Heart left ventricle (tissue), 16 donors: ENCODE data around the gene SLC5A12. TPM values are rescaled to one million over a fixed set of nuclear protein-coding genes. Genes with fewer than 3 reads are reported as not detected.

Source experiments
- ATAC-seq, 4 donors: fragments of 200-7000 bp; cut with Tn5 transposase; one replicate each; pipeline ENCODE4 v1.9.1; 2020 to 2022; ENCODE audit warnings: moderate library complexity in 4 of 4, mild to moderate bottlenecking in 3 of 4, moderate number of reproducible peaks in 1 of 4
- DNase-seq, 5 donors: peaks; one replicate each; pipeline ENCODE4 v3.0.0-alpha.2; 2020
- H3K27ac ChIP-seq, 12 donors: fragments of 200-600 bp; sonication (generic) in 4 of 12; one replicate each; pipeline versions ENCODE4 v1.5.0 to v1.8.0; 2016 to 2022; ENCODE audit warnings: mild to moderate bottlenecking in 2 of 12
- H3K27me3 ChIP-seq, 9 donors: fragments of 200-600 bp; sonication (generic) in 2 of 9; one replicate each; pipeline versions ENCODE4 v1.5.1 to v1.8.0; 2016 to 2022; ENCODE audit warnings: mild to moderate bottlenecking in 3 of 9
- H3K36me3 ChIP-seq, 9 donors: fragments of 200-600 bp; sonication (generic) in 2 of 9; one replicate each; pipeline versions ENCODE4 v1.5.0 to v1.8.0; 2018 to 2022; ENCODE audit warnings: mild to moderate bottlenecking in 2 of 9
- H3K4me1 ChIP-seq, 12 donors: fragments of 200-600 bp; sonication (generic) in 4 of 12; one replicate each; pipeline versions ENCODE4 v1.5.0 to v1.8.0; 2016 to 2022; ENCODE audit warnings: mild to moderate bottlenecking in 3 of 12
- H3K4me3 ChIP-seq, 12 donors: fragments of 200-600 bp; sonication (generic) in 4 of 12; one replicate each; pipeline versions ENCODE4 v1.5.0 to v1.8.0; 2017 to 2022; ENCODE audit warnings: mild to moderate bottlenecking in 9 of 12, moderate library complexity in 4 of 12
- H3K9me3 ChIP-seq, 12 donors: fragments of 200-600 bp; sonication (generic) in 4 of 12; one replicate each; pipeline versions ENCODE4 v1.5.0 to v1.8.0; 2016 to 2022; ENCODE audit warnings: mild to moderate bottlenecking in 1 of 12
- POLR2A ChIP-seq, 2 donors: fragments of 450-650 bp; IDR thresholded peaks; one replicate each; pipeline ENCODE4 v1.6.1; 2017; ENCODE audit warnings: antibody characterized with exemption in 2 of 2, mild to moderate bottlenecking in 2 of 2, moderate library complexity in 2 of 2
- WGBS, 4 donors: extraction: QIAGEN DNeasy Blood & Tissue Kit in 2 of 4; methylation state at CpG; one replicate each; pipeline versions ENCODE4 v1.1.5 to v1.1.7; 2013 to 2018; 5-methylcytosine and 5-hydroxymethylcytosine counted together
- intact Hi-C, 10 donors: fragments of 100-400 bp; cut with DNase I; formaldehyde crosslinking; loops; one replicate each; pipeline versions ENCODE4 v1.11.1 to v1.14.2; 2022
- polyA plus RNA-seq, 2 donors: library from polyadenylated mRNA; stranded (reverse); fragments of 200-250 nt; gene quantifications; one replicate each; pipeline ENCODE4 v1.2.3, GENCODE V29; 2013
- total RNA-seq, 9 donors: library from RNA; depleted of rRNA in 2 of 9; stranded (reverse); fragments of >200 nt in 2 of 9; fragmentation: NEBNext Ultra II Directional in 3 of 9; extraction: Animal tissue kit (Norgen Biotek cat#: 25700) in 3 of 9; gene quantifications; one replicate each; pipeline versions ENCODE4 v1.1.0 to v1.2.4, GENCODE V29; 2016 to 2023
- TF ChIP-seq, protein P1 (sequence below), 12 donors: fragments of 200-600 bp; sonication (generic) in 4 of 12; IDR thresholded peaks; one replicate each; pipeline versions ENCODE4 v1.5.0 to v1.8.0; 2018 to 2022; ENCODE audit warnings: antibody characterized with exemption in 12 of 12, mild to moderate bottlenecking in 5 of 12
- donor health status: ischemic (EF 13 %, LVEDD 7.1; RV severe dilation, severe dysfunction).
- donor health status: healthy with polysubstance abuse.
- donor health status: DM: no; HTN: yes; CAD: no.
- donor health status: DM: no; HTN: no; CAD: no.
- donor health status: ischemic (EF 25% LVEDD 6.9; RV normal size, moderate dysfunction).
- donor health status: ischemic (EF 25% LVEDD 5.7; RV mildly dilated, moderate dysfunction).
- donor health status: healthy.
- donor health status: DM: yes; HTN: yes; CAD: no.
- donor health status: ischemic (EF 35%, LVEDD 5.7; RV mildly dilated, moderate dysfunction).
- donor health status: nonischemic (EF 11% LVEDD 7.7; RV severe dilation, severe dysfunction).
- donor health status: DM: yes; HTN: yes; CAD: no.
- donor health status: PGD.
- donor health status: ischemic (EF 29% LVEDD 5.4; RV normal size, mild dysfunction).
- donor health status: nonischemic (EF 23%, LVEDD 6.1; RV moderate dilation, normal function).

The SLC5A12 gene
- total and polyA plus RNA-seq, 11 donors = 0.11 TPM; not detected in 10

GRCh38 chr11:26749927-26750326 lies 28.1 kb upstream of the SLC5A12 start:
- H3K27me3 ChIP-seq = no peaks in the 10 kb centered on the region
- no peaks in the 10 kb centered on the region for H3K9me3 ChIP-seq
- H3K27ac ChIP-seq = no peak overlapping the region
- no peaks in the 10 kb centered on the region for H3K36me3 ChIP-seq
- DNase-seq (no peak), ATAC-seq (no peak)
- H3K4me1 ChIP-seq = no peaks in the 10 kb centered on the region
- TF ChIP-seq, protein P1, sequence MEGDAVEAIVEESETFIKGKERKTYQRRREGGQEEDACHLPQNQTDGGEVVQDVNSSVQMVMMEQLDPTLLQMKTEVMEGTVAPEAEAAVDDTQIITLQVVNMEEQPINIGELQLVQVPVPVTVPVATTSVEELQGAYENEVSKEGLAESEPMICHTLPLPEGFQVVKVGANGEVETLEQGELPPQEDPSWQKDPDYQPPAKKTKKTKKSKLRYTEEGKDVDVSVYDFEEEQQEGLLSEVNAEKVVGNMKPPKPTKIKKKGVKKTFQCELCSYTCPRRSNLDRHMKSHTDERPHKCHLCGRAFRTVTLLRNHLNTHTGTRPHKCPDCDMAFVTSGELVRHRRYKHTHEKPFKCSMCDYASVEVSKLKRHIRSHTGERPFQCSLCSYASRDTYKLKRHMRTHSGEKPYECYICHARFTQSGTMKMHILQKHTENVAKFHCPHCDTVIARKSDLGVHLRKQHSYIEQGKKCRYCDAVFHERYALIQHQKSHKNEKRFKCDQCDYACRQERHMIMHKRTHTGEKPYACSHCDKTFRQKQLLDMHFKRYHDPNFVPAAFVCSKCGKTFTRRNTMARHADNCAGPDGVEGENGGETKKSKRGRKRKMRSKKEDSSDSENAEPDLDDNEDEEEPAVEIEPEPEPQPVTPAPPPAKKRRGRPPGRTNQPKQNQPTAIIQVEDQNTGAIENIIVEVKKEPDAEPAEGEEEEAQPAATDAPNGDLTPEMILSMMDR (IDR thresholded peaks at IDR 0.05) = no peak
- TF ChIP-seq POLR2A (IDR thresholded peaks at IDR 0.05) = no peak
- intact Hi-C loops = loop anchor here in 5 of 10 donors (5.0 to 10.0 kb wide), 5 partner anchors 95 to 737 kb away; no protein-coding TSS in a partner anchor
- H3K4me3 ChIP-seq = no peak overlapping the region

- H3K9me3 ChIP-seq = no peaks in the 10 kb centered on the region
- H3K4me1 ChIP-seq = no peaks in the 10 kb centered on the region
- no peak for TF ChIP-seq POLR2A (IDR thresholded peaks at IDR 0.05)
- TF ChIP-seq, protein P1 (IDR thresholded peaks at IDR 0.05) = no peak
- no peak for DNase-seq
- H3K27ac ChIP-seq = no peak overlapping the region
- no peak for ATAC-seq
- H3K4me3 ChIP-seq = no peak overlapping the region
- intact Hi-C loops = no loop called here
- H3K27me3 ChIP-seq = no peaks in the 10 kb centered on the region
- H3K36me3 ChIP-seq = no peaks in the 10 kb centered on the region
Measured at GRCh38 chr11:26743622-26744021, 21.8 kb upstream of the SLC5A12 start.

- TF ChIP-seq, protein P1 (IDR thresholded peaks at IDR 0.05) = no peak
- no peak for TF ChIP-seq POLR2A (IDR thresholded peaks at IDR 0.05)
- Histone ChIP-seq H3K36me3 (no peaks in the 10 kb centered on the region), H3K27me3 (no peaks in the 10 kb centered on the region), H3K9me3 (no peaks in the 10 kb centered on the region), H3K4me3 (no peak overlapping the region), H3K27ac (no peak overlapping the region), H3K4me1 (no peaks in the 10 kb centered on the region)
- no peak for DNase-seq
- intact Hi-C loops = no loop called here
- ATAC-seq = no peak
- WGBS, 4 donors = 0 to 70% (median 51%) methylated on average over 1 of the region's 1 CpG
Measured at GRCh38 chr11:26742966-26743365, 21.1 kb upstream of the SLC5A12 start.

GRCh38 chr11:26741036-26741435 lies 19.2 kb upstream of the SLC5A12 start:
- intact Hi-C loops = no loop called here
- Histone ChIP-seq H3K4me1 (no peaks in the 10 kb centered on the region), H3K4me3 (no peak overlapping the region), H3K36me3 (no peaks in the 10 kb centered on the region), H3K27me3 (no peaks in the 10 kb centered on the region), H3K27ac (no peak overlapping the region), H3K9me3 (no peaks in the 10 kb centered on the region)
- no peak for ATAC-seq
- no peak for DNase-seq
- WGBS, 4 donors = 38 to 46% (median 41%) methylated on average over 2 of the region's 2 CpGs
- TF ChIP-seq, protein P1 (IDR thresholded peaks at IDR 0.05) = no peak
- no peak for TF ChIP-seq POLR2A (IDR thresholded peaks at IDR 0.05)
